ENCODE results near the gene RAPGEF5. TPM values are rescaled to one million over a fixed set of nuclear protein-coding genes. Genes with fewer than 3 reads are reported as not detected.

The RAPGEF5 gene
- total RNA-seq, 2 donors from 2014 or later: 66.5 to 70.8 TPM

- Histone ChIP-seq H3K27me3 (replicated peaks; ENCODE audit: insufficient read depth) (no peaks in the 10 kb centered on the region), H3K4me3 (no peak overlapping the region), H3K4me1 (ENCODE audit: control insufficient read depth in 1 of 2, low read depth in 2 of 2) (no peaks in the 10 kb centered on the region), H3K27ac (no peak overlapping the region), H3K36me3 (no peaks in the 10 kb centered on the region), H3K9me3 (no peaks in the 10 kb centered on the region)
- no peak for DNase-seq (ENCODE audit: low spot score)
- no peak for ATAC-seq (ENCODE audit: insufficient number of reproducible peaks, low FRiP score, low read depth)
- no peak for TF ChIP-seq CTCF (IDR thresholded peaks at IDR 0.05)
Measured at GRCh38 chr7:22361795-22362194, 4.8 kb upstream of the RAPGEF5 start.

DNA sequence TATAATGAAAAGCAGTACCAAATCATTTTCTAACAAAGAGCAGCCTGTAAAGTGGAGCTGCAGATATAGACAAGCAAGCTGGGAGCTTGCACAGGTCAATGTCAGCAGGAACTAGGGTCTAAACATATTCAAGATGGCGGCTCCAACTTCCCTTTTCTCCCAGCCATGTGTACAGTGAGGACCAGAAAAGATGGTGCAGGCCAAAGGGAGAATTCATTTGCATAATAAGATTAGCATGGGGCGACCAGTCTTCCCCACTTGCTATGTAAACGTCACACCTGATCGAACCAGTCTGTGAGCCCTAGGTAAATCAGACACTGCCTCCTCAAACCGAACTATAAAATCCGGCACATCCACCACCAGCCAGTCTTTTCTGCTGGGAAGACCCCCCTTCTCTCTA, 4.4 kb upstream of the RAPGEF5 start:
- Histone ChIP-seq H3K4me3 (no peak overlapping the region), H3K4me1 (ENCODE audit: control insufficient read depth in 1 of 2, low read depth in 2 of 2) (no peaks in the 10 kb centered on the region), H3K9me3 (no peaks in the 10 kb centered on the region), H3K27ac (no peak overlapping the region), H3K27me3 (replicated peaks; ENCODE audit: insufficient read depth) (no peaks in the 10 kb centered on the region), H3K36me3 (no peaks in the 10 kb centered on the region)
- ATAC-seq (ENCODE audit: insufficient number of reproducible peaks, low FRiP score, low read depth): no peak
- no peak for TF ChIP-seq CTCF (IDR thresholded peaks at IDR 0.05)
- DNase-seq (ENCODE audit: low spot score): no peak

- H3K4me1 ChIP-seq (ENCODE audit: control insufficient read depth in 1 of 2, low read depth in 2 of 2): no peaks in the 10 kb centered on the region
- ATAC-seq (ENCODE audit: insufficient number of reproducible peaks, low FRiP score, low read depth): no peak
- no peak for DNase-seq (ENCODE audit: low spot score)
- no peak overlapping the region for H3K4me3 ChIP-seq
- no peak for TF ChIP-seq CTCF (IDR thresholded peaks at IDR 0.05)
- H3K27ac ChIP-seq: no peak overlapping the region
- peaks cover 4% of the 10 kb centered on the region for H3K9me3 ChIP-seq
- H3K27me3 ChIP-seq (replicated peaks; ENCODE audit: insufficient read depth): no peaks in the 10 kb centered on the region
- H3K36me3 ChIP-seq: no peaks in the 10 kb centered on the region
Measured at GRCh38 chr7:22358820-22359697, 2.1 kb upstream of the RAPGEF5 start.

DNA sequence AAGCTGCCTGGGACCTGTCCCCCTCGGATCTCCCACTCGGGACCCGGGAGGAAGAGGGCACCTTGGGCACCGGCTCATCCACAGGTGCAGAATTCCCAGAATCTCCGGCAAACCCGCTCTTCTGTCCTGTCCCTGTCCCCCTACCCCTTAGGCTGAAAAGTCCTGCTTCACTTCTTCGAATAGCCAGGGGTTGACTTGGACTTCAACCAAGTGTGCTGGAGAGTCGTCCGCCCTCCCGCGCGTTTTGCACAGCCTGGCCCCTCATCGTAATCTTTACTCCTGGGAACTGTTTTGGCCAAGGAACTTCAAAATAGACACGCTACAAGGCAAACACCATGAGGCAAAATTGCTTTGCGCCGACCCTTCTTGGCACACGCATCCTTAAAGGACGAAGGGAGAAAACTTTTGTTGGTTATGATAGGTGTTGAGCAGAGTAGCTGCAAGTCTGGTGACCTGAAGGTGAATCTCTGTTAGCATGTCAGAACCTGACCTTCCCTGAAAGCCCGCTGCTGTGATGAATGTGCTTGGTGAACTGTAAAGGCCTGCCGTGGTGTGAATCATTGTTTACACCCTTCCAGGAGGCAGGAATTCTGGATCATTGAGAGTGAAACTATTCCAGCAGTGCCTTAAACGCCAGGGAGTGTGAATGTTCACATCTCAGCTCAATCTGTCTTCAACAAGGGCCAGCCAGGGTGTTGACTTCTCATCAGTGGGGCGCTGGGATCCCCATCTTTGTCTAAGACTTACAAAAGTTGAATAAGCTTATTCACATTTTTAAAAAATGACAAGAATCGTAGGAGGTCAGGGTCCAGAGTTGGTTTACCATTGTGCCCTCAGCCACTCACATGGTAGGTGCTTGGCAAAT, 589 bp upstream of the RAPGEF5 start:
- Histone ChIP-seq H3K27ac (no peak overlapping the region), H3K4me1 (ENCODE audit: control insufficient read depth in 1 of 2, low read depth in 2 of 2) (no peaks in the 10 kb centered on the region), H3K9me3 (peaks cover 4% of the 10 kb centered on the region), H3K27me3 (replicated peaks; ENCODE audit: insufficient read depth) (no peaks in the 10 kb centered on the region), H3K36me3 (no peaks in the 10 kb centered on the region), H3K4me3 (peak overlapping the region; percentile 43)
- no peak for DNase-seq (ENCODE audit: low spot score)
- TF ChIP-seq CTCF (IDR thresholded peaks at IDR 0.05): no peak
- no peak for ATAC-seq (ENCODE audit: insufficient number of reproducible peaks, low FRiP score, low read depth)

DNA sequence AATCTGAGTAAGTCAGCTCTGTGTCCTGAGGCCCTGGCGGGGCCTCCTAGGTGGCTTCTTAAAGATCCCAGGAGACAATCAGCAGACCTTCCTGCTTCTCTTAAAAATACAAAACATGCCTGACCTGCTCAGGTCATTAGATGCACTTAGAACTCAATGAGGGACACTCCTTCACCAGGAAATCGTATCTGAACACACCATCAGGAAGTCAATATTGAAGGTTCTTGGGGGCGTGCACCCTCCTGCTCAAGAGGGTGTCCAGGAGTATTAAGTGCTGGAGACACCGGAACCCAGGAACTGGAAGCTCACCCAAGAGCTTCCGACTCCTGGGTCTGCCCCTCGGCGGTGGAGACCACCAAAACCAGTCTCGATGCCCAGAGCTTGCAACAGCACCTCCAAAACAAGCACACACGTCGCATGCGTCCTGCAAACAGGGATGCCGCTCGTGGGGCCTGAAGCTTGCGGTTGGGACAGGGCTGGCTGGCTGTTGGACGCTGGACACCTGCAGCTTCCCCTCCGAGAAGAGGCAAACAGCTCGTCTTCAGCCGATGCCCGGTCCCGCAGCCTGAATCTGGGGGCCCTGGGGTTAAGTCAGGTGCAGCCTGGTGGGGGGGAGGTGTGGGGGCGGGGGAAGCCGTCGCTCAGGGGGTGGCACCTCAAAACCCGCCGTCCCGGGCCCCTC, 803 bp downstream of the RAPGEF5 start:
- no peak overlapping the region for H3K27ac ChIP-seq
- DNase-seq (ENCODE audit: low spot score): no peak
- H3K27me3 ChIP-seq (replicated peaks; ENCODE audit: insufficient read depth): no peaks in the 10 kb centered on the region
- peaks cover 4% of the 10 kb centered on the region for H3K9me3 ChIP-seq
- no peak for ATAC-seq (ENCODE audit: insufficient number of reproducible peaks, low FRiP score, low read depth)
- peak overlapping the region; percentile 51 for H3K4me3 ChIP-seq
- H3K4me1 ChIP-seq (ENCODE audit: control insufficient read depth in 1 of 2, low read depth in 2 of 2): no peaks in the 10 kb centered on the region
- no peaks in the 10 kb centered on the region for H3K36me3 ChIP-seq
- TF ChIP-seq CTCF (IDR thresholded peaks at IDR 0.05): no peak
